Measurements from ENCODE around the gene NSUN6. TPM values are rescaled to one million over a fixed set of nuclear protein-coding genes. Genes with fewer than 3 reads are reported as not detected.
"Not testable (repeated sequence)": the region's sequence is repeated elsewhere in the genome, so short reads cannot be mapped to it uniquely, and the experiment has no call there.

NSUN6 gene
- total RNA-seq, 4 donors from 2014 or later = 8.0 to 27.8 (median 11.4) TPM

GRCh38 chr10:18571780-18572179 lies 79.6 kb downstream of the NSUN6 start:
- no peak overlapping the region for H3K4me3 ChIP-seq
- WGBS = 95% methylated on average over 1 of the region's 1 CpG
- no peaks in the 10 kb centered on the region for H3K4me1 ChIP-seq
- no peaks in the 10 kb centered on the region for H3K27me3 ChIP-seq
- no peak overlapping the region for H3K27ac ChIP-seq
- no peaks in the 10 kb centered on the region for H3K9me3 ChIP-seq
- H3K36me3 ChIP-seq = peaks cover 3% of the 10 kb centered on the region
- no peak for TF ChIP-seq CTCF (IDR thresholded peaks at IDR 0.05)
- TF ChIP-seq POLR2AphosphoS5 (IDR thresholded peaks at IDR 0.05) = no peak
- TF ChIP-seq POLR2A (IDR thresholded peaks at IDR 0.05) = no peak
- no peak for TF ChIP-seq EP300 (IDR thresholded peaks at IDR 0.05)
- DNase-seq (ENCODE audit: low spot score in 2 of 2) = no peak

GRCh38 chr10:18571076-18571475 lies 80.3 kb downstream of the NSUN6 start:
- Histone ChIP-seq H3K27ac (no peak overlapping the region), H3K36me3 (no peaks in the 10 kb centered on the region), H3K27me3 (no peaks in the 10 kb centered on the region), H3K9me3 (no peaks in the 10 kb centered on the region), H3K4me1 (no peaks in the 10 kb centered on the region), H3K4me3 (no peak overlapping the region)
- DNase-seq (ENCODE audit: low spot score in 2 of 2) = no peak
- no peak for TF ChIP-seq EP300 (IDR thresholded peaks at IDR 0.05)
- TF ChIP-seq POLR2A (IDR thresholded peaks at IDR 0.05) = no peak
- TF ChIP-seq POLR2AphosphoS5 (IDR thresholded peaks at IDR 0.05) = no peak
- TF ChIP-seq CTCF (IDR thresholded peaks at IDR 0.05) = no peak

- not testable (repeated sequence) for H3K27ac ChIP-seq; H3K9me3 ChIP-seq; DNase-seq (ENCODE audit: low spot score in 2 of 2); H3K4me3 ChIP-seq; H3K27me3 ChIP-seq; H3K36me3 ChIP-seq; H3K4me1 ChIP-seq
- WGBS = 96% methylated on average over 2 of the region's 2 CpGs
Measured at GRCh38 chr10:18570386-18570785, 81.0 kb downstream of the NSUN6 start.

- no peaks in the 10 kb centered on the region for H3K27me3 ChIP-seq
- H3K27ac ChIP-seq = no peak overlapping the region
- H3K4me3 ChIP-seq = no peak overlapping the region
- H3K9me3 ChIP-seq = peaks cover 14% of the 10 kb centered on the region
- no peaks in the 10 kb centered on the region for H3K4me1 ChIP-seq
- TF ChIP-seq POLR2A (IDR thresholded peaks at IDR 0.05) (no peak), POLR2AphosphoS5 (IDR thresholded peaks at IDR 0.05) (no peak), CTCF (IDR thresholded peaks at IDR 0.05) (no peak), EP300 (IDR thresholded peaks at IDR 0.05) (no peak)
- 98% methylated on average over 3 of the region's 3 CpGs for WGBS
- H3K36me3 ChIP-seq = peaks cover 8% of the 10 kb centered on the region
- no peak for DNase-seq (ENCODE audit: low spot score in 2 of 2)
Measured at GRCh38 chr10:18567343-18567856, 84.0 kb downstream of the NSUN6 start.

- no peak overlapping the region for H3K4me3 ChIP-seq
- 90% methylated on average over 4 of the region's 4 CpGs for WGBS
- peaks cover 10% of the 10 kb centered on the region for H3K36me3 ChIP-seq
Measured at GRCh38 chr10:18566177-18566576, 85.2 kb downstream of the NSUN6 start.

More at GRCh38 chr10:18566177-18566576, 85.2 kb downstream of the NSUN6 start:
- no peak overlapping the region for H3K27ac ChIP-seq
- DNase-seq (ENCODE audit: low spot score in 2 of 2) = no peak
- TF ChIP-seq CTCF (IDR thresholded peaks at IDR 0.05) = no peak
- no peak for TF ChIP-seq POLR2A (IDR thresholded peaks at IDR 0.05)
- TF ChIP-seq POLR2AphosphoS5 (IDR thresholded peaks at IDR 0.05) = no peak
- no peak for TF ChIP-seq EP300 (IDR thresholded peaks at IDR 0.05)
- H3K27me3 ChIP-seq = no peaks in the 10 kb centered on the region
- no peaks in the 10 kb centered on the region for H3K4me1 ChIP-seq
- peaks cover 14% of the 10 kb centered on the region for H3K9me3 ChIP-seq
